Activated CD4-positive, alpha-beta T cell treated with anti-CD3 and anti-CD28 coated beads, Interleukin-2, amount 50 U/mL, for 4 hours (primary cell): ENCODE measurements around the gene SERPINA5.

Experiments used
- DNase-seq, 2 experiments: peaks; one replicate each; pipeline ENCODE4 v3.0.0-alpha.2; 2020

The SERPINA5 gene

GRCh38 chr14:94550041-94550440, 31.2 kb upstream of the SERPINA5 start:
- DNase-seq = no peak

GRCh38 chr14:94555991-94556390, 25.2 kb upstream of the SERPINA5 start:
- no peak for DNase-seq

GRCh38 chr14:94557327-94557726, 23.9 kb upstream of the SERPINA5 start:
- no peak for DNase-seq

GRCh38 chr14:94558842-94559241, 22.4 kb upstream of the SERPINA5 start:
- DNase-seq = no peak

DNA sequence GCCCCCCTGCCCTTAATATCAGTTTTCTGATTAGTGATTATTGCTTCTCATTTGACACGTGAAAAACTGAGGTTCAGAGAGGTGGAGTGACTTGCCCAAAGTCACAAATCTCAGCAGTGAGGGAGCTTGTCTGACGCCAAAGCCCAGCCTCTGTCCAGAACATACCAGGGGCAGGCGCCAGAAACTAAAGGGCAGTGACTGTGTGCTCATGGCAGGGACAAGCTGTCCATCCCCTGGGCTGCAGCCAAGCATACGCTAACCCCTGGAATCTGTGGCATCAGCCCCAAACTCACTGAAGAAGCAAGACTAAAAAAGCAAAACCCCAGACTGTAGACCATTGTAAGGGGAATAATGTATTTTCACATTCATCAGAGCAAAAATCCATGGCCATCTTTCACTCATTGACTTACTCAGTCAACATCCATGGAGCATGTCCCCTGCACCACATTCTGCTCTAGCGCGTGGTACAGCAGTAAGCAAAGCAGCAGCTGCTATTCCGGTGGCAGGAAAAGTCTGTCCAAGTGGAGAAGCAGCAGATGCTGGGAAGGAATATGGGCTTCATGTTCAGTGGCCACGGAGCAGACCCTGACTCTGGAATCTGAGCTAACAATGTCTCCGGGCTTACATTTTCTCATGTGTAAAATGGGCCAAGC, 21.5 kb upstream of the SERPINA5 start:
- DNase-seq = no peak

DNA sequence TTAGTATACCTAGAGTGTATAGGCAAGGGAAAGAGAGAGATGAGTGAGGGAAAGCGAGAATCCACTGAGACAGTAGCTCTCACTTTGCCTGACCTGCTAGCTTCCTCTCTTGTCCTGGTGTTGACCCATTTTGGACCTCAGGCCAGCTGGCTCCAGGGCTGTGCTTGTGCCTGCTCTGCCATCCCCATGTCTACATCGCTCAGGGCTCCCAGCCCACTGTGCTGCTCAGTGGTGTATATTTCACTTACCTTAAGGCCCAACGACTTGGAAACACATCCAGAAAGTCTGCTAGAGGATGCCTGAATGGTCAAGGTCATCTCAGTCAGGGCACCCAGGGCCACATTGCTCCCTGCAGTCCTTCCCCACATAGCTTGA, 20.9 kb upstream of the SERPINA5 start:
- DNase-seq = no peak

DNA sequence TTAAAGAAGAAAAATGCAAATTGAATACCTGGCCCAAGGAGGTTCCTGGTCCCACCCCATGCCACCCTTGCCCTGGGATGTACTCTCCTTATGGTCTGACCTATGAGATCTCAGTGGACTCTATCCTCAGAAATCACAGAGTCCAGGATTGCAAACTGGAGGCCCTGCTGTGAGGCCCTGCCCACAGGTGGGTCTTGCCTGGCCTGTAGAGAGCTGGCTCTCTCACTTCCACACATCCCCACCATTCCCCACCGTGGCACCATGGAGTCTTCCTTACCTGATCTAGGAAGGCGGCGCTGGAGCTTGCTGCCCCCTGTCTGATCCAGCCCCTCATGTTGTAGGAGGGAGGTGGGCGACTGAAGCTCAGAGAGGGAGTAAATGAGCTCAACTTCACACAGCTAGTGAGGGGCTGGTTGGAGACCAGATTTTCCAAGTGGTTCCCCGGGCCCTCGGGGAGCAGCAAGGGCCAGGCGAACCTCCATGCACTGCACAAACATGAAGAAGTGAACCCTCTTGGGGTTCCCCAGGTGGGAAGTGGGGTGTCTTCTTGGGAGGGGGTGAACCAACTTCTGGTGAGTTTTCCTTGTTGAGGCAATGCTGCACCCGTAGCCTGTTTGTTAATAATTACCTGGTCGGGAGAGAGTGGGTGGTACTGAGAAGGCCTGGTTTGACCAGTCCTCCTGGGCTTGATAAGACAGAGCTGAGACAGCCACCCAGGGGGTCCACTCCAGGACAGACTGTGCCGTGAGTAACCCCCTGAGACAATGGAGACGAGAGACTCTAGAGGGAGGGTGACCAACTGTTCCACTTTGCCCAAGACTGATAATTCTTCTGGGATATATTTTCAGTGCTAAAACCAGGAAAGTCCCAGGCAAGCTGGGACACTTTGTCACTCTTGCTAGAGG, 20.2 kb upstream of the SERPINA5 start, which contains the start of gene SERPINA4:
Gene SERPINA4 (plus strand): TSS at position 692 of the 905 bp plus-strand sequence. CDS start 2,041 bp downstream, outside the sequence.
- no peak for DNase-seq

- DNase-seq = no peak
Measured at GRCh38 chr14:94561656-94562010, 19.6 kb upstream of the SERPINA5 start.

- DNase-seq = no peak
Measured at GRCh38 chr14:94562022-94562421, 19.2 kb upstream of the SERPINA5 start.

DNA sequence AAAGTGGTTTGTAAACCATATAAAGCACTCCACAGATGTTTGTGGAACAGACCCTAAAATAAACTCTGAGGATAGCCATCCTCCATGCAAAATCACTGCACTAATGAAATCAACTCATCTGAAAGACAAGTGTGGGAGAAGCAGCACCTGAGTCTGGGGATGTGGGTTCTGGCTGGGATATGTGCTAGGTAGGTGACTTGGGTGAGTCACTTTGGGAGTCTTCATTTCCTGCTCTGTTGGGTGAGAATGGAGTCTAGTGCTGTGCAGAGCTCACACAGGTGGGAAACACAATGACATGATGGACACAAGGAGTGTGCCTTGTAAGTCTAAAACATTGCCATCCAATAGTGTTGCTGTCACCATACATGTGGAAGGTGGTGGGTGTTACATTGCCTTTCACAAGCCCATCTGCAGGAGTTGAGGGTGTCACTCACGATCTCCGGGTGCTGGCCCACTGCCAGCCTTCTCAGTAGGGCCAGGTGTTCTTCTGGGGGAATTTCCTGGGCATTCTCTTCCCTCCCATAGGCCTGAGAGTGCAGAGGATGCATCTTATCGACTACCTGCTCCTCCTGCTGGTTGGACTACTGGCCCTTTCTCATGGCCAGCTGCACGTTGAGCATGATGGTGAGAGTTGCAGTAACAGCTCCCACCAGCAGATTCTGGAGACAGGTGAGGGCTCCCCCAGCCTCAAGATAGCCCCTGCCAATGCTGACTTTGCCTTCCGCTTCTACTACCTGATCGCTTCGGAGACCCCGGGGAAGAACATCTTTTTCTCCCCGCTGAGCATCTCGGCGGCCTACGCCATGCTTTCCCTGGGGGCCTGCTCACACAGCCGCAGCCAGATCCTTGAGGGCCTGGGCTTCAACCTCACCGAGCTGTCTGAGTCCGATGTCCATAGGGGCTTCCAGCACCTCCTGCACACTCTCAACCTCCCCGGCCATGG, 18.0 kb upstream of the SERPINA5 start:
- DNase-seq = no peak

DNA sequence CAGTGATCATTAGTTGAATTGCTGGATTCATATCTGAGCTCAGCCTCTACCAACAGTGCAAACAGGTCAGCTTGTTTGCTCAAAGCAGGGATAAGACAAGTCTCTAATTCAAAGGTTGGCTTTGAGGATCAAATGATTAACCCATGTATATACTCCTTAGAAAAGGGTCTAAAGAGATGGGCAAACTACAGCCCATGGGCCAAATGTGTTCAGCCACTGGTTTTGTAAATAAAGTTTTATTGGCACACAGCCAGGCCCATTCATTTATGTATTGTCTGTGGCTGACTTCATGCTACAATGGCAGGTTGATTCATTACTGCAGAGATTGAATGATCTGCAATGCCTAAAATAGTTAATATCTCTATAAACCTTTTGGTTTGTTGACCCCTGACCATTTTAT, 16.8 kb upstream of the SERPINA5 start:
- no peak for DNase-seq

DNA sequence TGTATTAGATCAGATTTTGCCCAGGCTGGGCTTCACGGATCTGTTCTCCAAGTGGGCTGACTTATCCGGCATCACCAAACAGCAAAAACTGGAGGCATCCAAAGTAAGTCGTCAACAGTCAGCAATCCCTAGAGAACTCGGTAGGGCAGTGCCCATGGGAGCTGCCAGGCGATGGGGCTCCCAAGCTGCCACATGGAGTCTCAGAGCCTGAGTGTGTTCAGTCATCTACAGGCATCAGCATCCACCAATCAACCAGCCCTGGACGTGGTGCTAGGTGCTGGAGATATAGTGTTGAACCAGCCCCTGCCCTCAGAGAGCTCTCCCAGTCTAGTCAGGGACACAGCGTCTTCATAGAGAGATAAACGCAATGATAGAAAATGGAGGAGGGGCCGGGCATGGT, 13.0 kb upstream of the SERPINA5 start:
- DNase-seq = no peak

- DNase-seq = no peak
Measured at GRCh38 chr14:94569381-94570001, 11.7 kb upstream of the SERPINA5 start.

GRCh38 chr14:94570002-94570400, 11.2 kb upstream of the SERPINA5 start:
- no peak for DNase-seq

DNA sequence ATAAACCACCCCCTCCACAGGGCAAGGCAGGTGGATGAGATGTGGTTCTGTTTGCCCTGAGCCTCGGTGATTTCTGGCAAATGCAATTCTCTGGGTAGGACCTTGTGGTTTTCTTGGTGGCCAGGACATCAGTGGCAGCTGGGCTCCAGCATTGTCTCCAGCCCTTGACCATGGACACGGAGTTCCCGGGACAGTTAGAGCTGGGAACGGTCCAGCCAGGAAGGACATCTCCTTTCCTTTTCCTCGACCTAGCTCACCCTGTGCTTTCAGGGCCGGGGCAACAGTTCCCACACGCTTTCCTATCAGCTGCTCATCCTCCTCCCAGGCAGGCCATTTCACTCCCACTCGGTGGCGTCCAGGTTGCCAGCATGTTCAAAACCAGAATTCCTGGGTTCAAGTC, 10.8 kb upstream of the SERPINA5 start:
- DNase-seq = no peak

- no peak for DNase-seq
Measured at GRCh38 chr14:94571395-94571794, 9.8 kb upstream of the SERPINA5 start.

- DNase-seq = no peak
Measured at GRCh38 chr14:94571950-94572349, 9.3 kb upstream of the SERPINA5 start.

GRCh38 chr14:94572637-94573303, 8.5 kb upstream of the SERPINA5 start:
- no peak for DNase-seq

DNA sequence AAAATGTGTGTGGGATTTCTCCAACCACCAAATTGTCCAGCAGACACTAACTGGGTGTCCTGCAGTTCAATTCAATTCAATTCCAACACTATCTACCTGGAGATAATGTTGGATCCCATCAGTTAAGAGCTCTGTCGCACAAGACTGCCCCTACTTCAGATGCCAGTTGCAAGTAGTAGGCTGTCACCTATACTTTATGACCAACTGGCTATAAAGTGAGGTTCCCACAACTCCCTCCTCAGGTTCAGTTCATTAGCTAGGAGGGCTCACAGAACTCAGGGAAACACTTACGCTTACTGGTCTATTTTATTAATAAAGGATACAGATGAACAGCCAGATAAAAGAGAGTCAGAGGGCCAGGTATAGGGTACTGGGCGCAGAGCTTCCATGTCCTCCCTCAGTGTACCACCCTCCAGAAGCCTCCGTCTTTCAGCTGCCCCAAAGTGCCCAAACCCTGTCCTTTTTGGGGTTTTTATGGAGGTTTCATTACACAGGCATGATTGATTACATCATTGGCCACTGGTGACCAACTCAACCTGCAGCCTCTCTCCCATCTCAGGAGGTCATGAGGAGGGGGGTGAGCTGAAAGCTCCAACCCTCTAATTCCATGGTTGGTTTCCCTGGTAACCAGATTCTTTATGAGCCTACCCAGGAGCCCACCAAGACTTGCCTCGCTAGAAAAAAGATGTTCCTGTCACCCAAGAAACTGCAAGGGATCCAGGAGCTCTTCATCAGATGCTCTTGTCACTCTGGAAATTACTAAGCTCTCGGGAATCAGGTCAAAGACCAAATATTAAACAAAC, 7.5 kb upstream of the SERPINA5 start:
- DNase-seq = no peak

DNA sequence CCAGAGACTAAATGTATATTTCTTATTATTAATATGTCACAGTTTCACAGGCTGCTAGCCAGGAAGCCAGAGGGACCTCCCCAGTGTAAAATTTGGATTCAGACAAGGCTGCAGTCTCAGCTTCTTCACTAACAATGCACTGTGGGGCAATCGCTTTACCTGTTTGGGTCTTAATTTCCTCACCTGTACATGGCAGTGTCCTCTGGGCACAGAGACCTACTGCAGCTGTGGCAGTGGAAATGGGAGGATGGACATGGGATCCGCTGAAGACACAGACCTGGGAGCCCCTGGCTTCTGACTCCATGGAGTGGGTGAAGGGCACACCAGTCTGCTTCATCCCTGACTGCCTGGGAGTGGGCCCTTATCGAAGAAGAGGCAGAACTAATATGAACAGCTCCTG, 6.9 kb upstream of the SERPINA5 start:
- DNase-seq = no peak
